Measurements from ENCODE around the gene NUF2. TPM values are rescaled to one million over a fixed set of nuclear protein-coding genes. Genes with fewer than 3 reads are reported as not detected.

The NUF2 gene
- total RNA-seq, 2 donors from 2014 or later, result 0.75 to 1.8 TPM

GRCh38 chr1:163397451-163398200, 75.9 kb downstream of the NUF2 start:
- H3K27me3 Mint-ChIP-seq, result peaks cover 41% of the 10 kb centered on the region
- H3K9me3 ChIP-seq (ENCODE audit: control insufficient read depth, low read length, poor library complexity, severe bottlenecking), result no peaks in the 10 kb centered on the region
- ATAC-seq, result no peak
- no peak overlapping the region for H3K4me3 Mint-ChIP-seq
- DNase-seq, result no peak
- no peaks in the 10 kb centered on the region for H3K36me3 Mint-ChIP-seq (ENCODE audit: low read depth)
- H3K27ac Mint-ChIP-seq, result no peak overlapping the region
- H3K4me1 Mint-ChIP-seq, result no peaks in the 10 kb centered on the region

- Mint-ChIP-seq H3K27me3 (peaks cover 47% of the 10 kb centered on the region), H3K27ac (no peak overlapping the region)
These were observed 77.2 kb downstream of the NUF2 start for GRCh38 chr1:163399001-163399400.

GRCh38 chr1:163399976-163400601, 78.3 kb downstream of the NUF2 start:
- no peak for DNase-seq
- no peaks in the 10 kb centered on the region for H3K4me1 Mint-ChIP-seq
- no peak overlapping the region for H3K27ac Mint-ChIP-seq
- H3K27me3 Mint-ChIP-seq, result peaks cover 43% of the 10 kb centered on the region
- H3K36me3 Mint-ChIP-seq (ENCODE audit: low read depth), result no peaks in the 10 kb centered on the region
- no peaks in the 10 kb centered on the region for H3K9me3 ChIP-seq (ENCODE audit: control insufficient read depth, low read length, poor library complexity, severe bottlenecking)
- ATAC-seq, result no peak
- no peak overlapping the region for H3K4me3 Mint-ChIP-seq

More at GRCh38 chr1:163399001-163399400, 77.2 kb downstream of the NUF2 start:
- H3K36me3 Mint-ChIP-seq (ENCODE audit: low read depth), result no peaks in the 10 kb centered on the region
- DNase-seq (no peak), ATAC-seq (no peak)
- no peaks in the 10 kb centered on the region for H3K4me1 Mint-ChIP-seq
- no peaks in the 10 kb centered on the region for H3K9me3 ChIP-seq (ENCODE audit: control insufficient read depth, low read length, poor library complexity, severe bottlenecking)
- no peak overlapping the region for H3K4me3 Mint-ChIP-seq

GRCh38 chr1:163401211-163401610, 79.5 kb downstream of the NUF2 start:
- H3K9me3 ChIP-seq (ENCODE audit: control insufficient read depth, low read length, poor library complexity, severe bottlenecking), result no peaks in the 10 kb centered on the region
- peaks cover 41% of the 10 kb centered on the region for H3K27me3 Mint-ChIP-seq
- H3K4me1 Mint-ChIP-seq, result no peaks in the 10 kb centered on the region
- no peak for ATAC-seq
- H3K4me3 Mint-ChIP-seq, result no peak overlapping the region
- H3K36me3 Mint-ChIP-seq (ENCODE audit: low read depth), result no peaks in the 10 kb centered on the region
- DNase-seq, result no peak
- no peak overlapping the region for H3K27ac Mint-ChIP-seq

Other genes starting within 250 kb of the NUF2 start
- 1 to 10 TPM in 1 of 2 donors, under 1 TPM in 1; 0.94 to 1.3 TPM for gene RGS5, start 119.0 kb upstream of the NUF2 start, total RNA-seq